Upper lobe of left lung (tissue), 4 donors: Measurements from ENCODE around the gene PPFIA2.

Source experiments
- EP300 ChIP-seq, 4 donors: sonication (generic); formaldehyde crosslinking; IDR thresholded peaks; one replicate each; pipeline ENCODE4 v1.5.1; 2017; ENCODE audit warnings: antibody characterized with exemption in 4 of 4, control low read depth in 2 of 4
- POLR2A ChIP-seq, 4 donors: fragments of 450-650 bp; IDR thresholded peaks; one replicate each; pipeline ENCODE4 v1.5.1; 2016 to 2017; ENCODE audit warnings: antibody characterized with exemption in 4 of 4, mild to moderate bottlenecking in 2 of 4
- POLR2AphosphoS5 ChIP-seq, 2 donors: sonication (generic); formaldehyde crosslinking; IDR thresholded peaks; one replicate each; pipeline ENCODE4 v1.5.1; 2017; ENCODE audit warnings: antibody characterized with exemption in 2 of 2
- TF ChIP-seq, protein P1 (sequence below), 6 experiments: fragments of 450-650 bp in 4 of 6; fragments of 200-600 bp in 2 of 6; sonication (generic) in 2 of 6; IDR thresholded peaks; one replicate each; pipeline ENCODE4 v1.5.1; 2016 to 2019; ENCODE audit warnings: antibody characterized with exemption in 6 of 6

GRCh38 chr12:81758421-81759189 is 545 bp downstream of the PPFIA2 start:
- TF ChIP-seq, protein P1, sequence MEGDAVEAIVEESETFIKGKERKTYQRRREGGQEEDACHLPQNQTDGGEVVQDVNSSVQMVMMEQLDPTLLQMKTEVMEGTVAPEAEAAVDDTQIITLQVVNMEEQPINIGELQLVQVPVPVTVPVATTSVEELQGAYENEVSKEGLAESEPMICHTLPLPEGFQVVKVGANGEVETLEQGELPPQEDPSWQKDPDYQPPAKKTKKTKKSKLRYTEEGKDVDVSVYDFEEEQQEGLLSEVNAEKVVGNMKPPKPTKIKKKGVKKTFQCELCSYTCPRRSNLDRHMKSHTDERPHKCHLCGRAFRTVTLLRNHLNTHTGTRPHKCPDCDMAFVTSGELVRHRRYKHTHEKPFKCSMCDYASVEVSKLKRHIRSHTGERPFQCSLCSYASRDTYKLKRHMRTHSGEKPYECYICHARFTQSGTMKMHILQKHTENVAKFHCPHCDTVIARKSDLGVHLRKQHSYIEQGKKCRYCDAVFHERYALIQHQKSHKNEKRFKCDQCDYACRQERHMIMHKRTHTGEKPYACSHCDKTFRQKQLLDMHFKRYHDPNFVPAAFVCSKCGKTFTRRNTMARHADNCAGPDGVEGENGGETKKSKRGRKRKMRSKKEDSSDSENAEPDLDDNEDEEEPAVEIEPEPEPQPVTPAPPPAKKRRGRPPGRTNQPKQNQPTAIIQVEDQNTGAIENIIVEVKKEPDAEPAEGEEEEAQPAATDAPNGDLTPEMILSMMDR (IDR thresholded peaks at IDR 0.05): no peak
- TF ChIP-seq POLR2AphosphoS5 (IDR thresholded peaks at IDR 0.05): no peak
- TF ChIP-seq EP300 (IDR thresholded peaks at IDR 0.05): no peak
- TF ChIP-seq POLR2A (IDR thresholded peaks at IDR 0.05): no peak
